Activated naive CD4-positive, alpha-beta T cell treated with anti-CD3 and anti-CD28 coated beads for 36 hours (primary cell): ENCODE results near the gene TTC23. TPM values are rescaled to one million over a fixed set of nuclear protein-coding genes. Genes with fewer than 3 reads are reported as not detected.

Experiments used
- CTCF ChIA-PET: fragments of 350-600 bp; sonication (Branson Sonifier 250); formaldehyde crosslinking; loops from one replicate; lab custom pipeline; 2021; ENCODE audit warnings: antibody characterized with exemption; lab: Charles Lee
- DNase-seq: peaks from one replicate; pipeline ENCODE4 v3.0.0-alpha.2; 2020
- H3K27ac Mint-ChIP-seq: one replicate; pipeline ENCODE4 v1.8.0; 2021; ENCODE audit warnings: mild to moderate bottlenecking, mixed read lengths
- H3K27me3 Mint-ChIP-seq: one replicate; pipeline ENCODE4 v1.8.0; 2021; ENCODE audit warnings: low read depth, mixed read lengths
- H3K36me3 Mint-ChIP-seq: one replicate; pipeline ENCODE4 v1.8.0; 2021; ENCODE audit warnings: low read depth, mixed read lengths
- H3K4me1 Mint-ChIP-seq: one replicate; pipeline ENCODE4 v1.8.0; 2021; ENCODE audit warnings: low read depth, mixed read lengths
- H3K4me3 Mint-ChIP-seq: one replicate; pipeline ENCODE4 v1.8.0; 2021; ENCODE audit warnings: mild to moderate bottlenecking, moderate library complexity, mixed read lengths
- H3K9me3 Mint-ChIP-seq: one replicate; pipeline ENCODE4 v1.8.0; 2021; ENCODE audit warnings: mixed read lengths
- intact Hi-C: fragments of 100-400 bp; cut with micrococcal nuclease; formaldehyde crosslinking; loops from one replicate; pipeline ENCODE4 v1.15.1; 2023
- total RNA-seq, 2 experiments: library from RNA; stranded (reverse); gene quantifications; one replicate each; pipeline ENCODE4 v1.2.3, GENCODE V29; 2021

The TTC23 gene
- total RNA-seq, 2 experiments from 2014 or later, result 4.6 to 5.5 TPM

- peaks cover 8% of the 10 kb centered on the region for H3K27me3 Mint-ChIP-seq
- no peak for DNase-seq
- intact Hi-C loops, result no loop called here
- H3K9me3 Mint-ChIP-seq, result no peaks in the 10 kb centered on the region
- H3K4me1 Mint-ChIP-seq, result peaks cover 8% of the 10 kb centered on the region
- no peak overlapping the region for H3K4me3 Mint-ChIP-seq
- no peak overlapping the region for H3K27ac Mint-ChIP-seq
- no peaks in the 10 kb centered on the region for H3K36me3 Mint-ChIP-seq
- CTCF ChIA-PET, result interaction anchor here (0.9 to 1.8 kb wide), 2 partner anchors 10 to 16 kb away, joined by 3 to 10 read pairs; no protein-coding TSS in a partner anchor
These were observed 163.1 kb downstream of the TTC23 start for GRCh38 chr15:99086327-99086667.

Other genes with a start within 250 kb of the TTC23 start
- gene PGPEP1L, start 241.8 kb downstream of the TTC23 start, total RNA-seq, result not detected
- gene SYNM, start 144.5 kb downstream of the TTC23 start, total RNA-seq, result 1 to 10 TPM; 1.3 to 1.4 TPM
- gene LRRC28, start 1.9 kb upstream of the TTC23 start, total RNA-seq, result 10 to 100 TPM; 15.8 to 18.9 TPM